T follicular helper cell (primary cell): ENCODE measurements around the gene CYP4F22.

Experiments
- DNase-seq: peaks from one replicate; pipeline ENCODE4 v3.0.0-alpha.2; 2020; ENCODE audit warnings: low read depth

CYP4F22 gene

GRCh38 chr19:15534957-15535864 lies 26.9 kb downstream of the CYP4F22 start:
- DNase-seq: no peak

GRCh38 chr19:15536350-15536749 lies 28.0 kb downstream of the CYP4F22 start:
- DNase-seq: no peak

- DNase-seq: no peak
These were observed 30.4 kb downstream of the CYP4F22 start for GRCh38 chr19:15538774-15539173.

GRCh38 chr19:15539638-15540037 lies 31.3 kb downstream of the CYP4F22 start:
- no peak for DNase-seq

- no peak for DNase-seq
These were observed 32.1 kb downstream of the CYP4F22 start for GRCh38 chr19:15540435-15540834.

GRCh38 chr19:15544283-15544682 lies 36.0 kb downstream of the CYP4F22 start:
- no peak for DNase-seq

- no peak for DNase-seq
These were observed 36.6 kb downstream of the CYP4F22 start for GRCh38 chr19:15544970-15545369.

- DNase-seq: no peak
These were observed 40.3 kb downstream of the CYP4F22 start for GRCh38 chr19:15548648-15549047.

GRCh38 chr19:15549581-15549980 lies 41.3 kb downstream of the CYP4F22 start:
- no peak for DNase-seq

GRCh38 chr19:15550273-15550672 lies 41.9 kb downstream of the CYP4F22 start:
- no peak for DNase-seq

- no peak for DNase-seq
These were observed 42.6 kb downstream of the CYP4F22 start for GRCh38 chr19:15550929-15551292.

GRCh38 chr19:15551293-15552004 lies 43.1 kb downstream of the CYP4F22 start:
- DNase-seq: peak; percentile 53

- no peak for DNase-seq
These were observed 46.7 kb downstream of the CYP4F22 start for GRCh38 chr19:15555021-15555420.

GRCh38 chr19:15555759-15556633 lies 47.7 kb downstream of the CYP4F22 start:
- peak; percentile 94 for DNase-seq

- no peak for DNase-seq
These were observed 48.4 kb downstream of the CYP4F22 start for GRCh38 chr19:15556634-15557181.

GRCh38 chr19:15557223-15557622 lies 48.9 kb downstream of the CYP4F22 start:
- no peak for DNase-seq

- no peak for DNase-seq
These were observed 53.8 kb downstream of the CYP4F22 start for GRCh38 chr19:15562145-15562544.

- DNase-seq: no peak
These were observed 54.5 kb downstream of the CYP4F22 start for GRCh38 chr19:15562861-15563260.

GRCh38 chr19:15563325-15563794 lies 55.0 kb downstream of the CYP4F22 start:
- no peak for DNase-seq

GRCh38 chr19:15563931-15564330 lies 55.6 kb downstream of the CYP4F22 start:
- DNase-seq: no peak

- no peak for DNase-seq
These were observed 56.3 kb downstream of the CYP4F22 start for GRCh38 chr19:15564534-15565168.
